GM12864 (cell line): ENCODE measurements around the gene NEK6.

ENCODE experiments used
- DNase-seq: peaks from one replicate; pipeline ENCODE4 v3.0.0-alpha.2; 2011; ENCODE audit warnings: low read depth
- H3K4me3 ChIP-seq: 2 replicates; pipeline ENCODE4 v1.5.1; 2011; ENCODE audit warnings: mild to moderate bottlenecking, low read depth, low read length, control low read depth
- TF ChIP-seq, protein P1 (sequence below): IDR thresholded peaks from 2 replicates; pipeline ENCODE4 v1.5.1; 2011; ENCODE audit warnings: low read depth, mild to moderate bottlenecking, moderate library complexity, low read length, control low read depth, inconsistent platforms; ENCODE audit errors: missing control alignments

The NEK6 gene

DNA sequence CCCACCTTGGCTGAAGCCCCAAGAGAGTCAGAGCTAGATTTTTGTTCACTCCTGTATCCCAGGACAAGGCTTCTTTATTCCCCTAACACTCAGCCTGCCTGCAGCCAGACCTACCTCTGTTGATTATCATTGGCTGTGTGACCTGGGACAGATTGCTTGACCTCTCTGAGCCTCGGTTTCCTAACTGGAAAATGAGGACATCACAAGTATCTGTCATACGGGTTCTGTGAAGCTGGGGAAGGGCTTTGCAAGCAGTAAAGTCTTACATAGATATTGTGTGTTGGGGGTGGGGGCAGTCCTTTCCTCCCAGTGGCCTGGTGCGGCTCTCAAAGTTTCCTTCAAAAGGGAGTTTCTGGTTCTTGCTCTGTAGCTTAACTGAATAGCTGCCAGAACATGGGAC is 2.5 kb upstream of the NEK6 start:
- H3K4me3 ChIP-seq, result no peak overlapping the region
- TF ChIP-seq, protein P1, sequence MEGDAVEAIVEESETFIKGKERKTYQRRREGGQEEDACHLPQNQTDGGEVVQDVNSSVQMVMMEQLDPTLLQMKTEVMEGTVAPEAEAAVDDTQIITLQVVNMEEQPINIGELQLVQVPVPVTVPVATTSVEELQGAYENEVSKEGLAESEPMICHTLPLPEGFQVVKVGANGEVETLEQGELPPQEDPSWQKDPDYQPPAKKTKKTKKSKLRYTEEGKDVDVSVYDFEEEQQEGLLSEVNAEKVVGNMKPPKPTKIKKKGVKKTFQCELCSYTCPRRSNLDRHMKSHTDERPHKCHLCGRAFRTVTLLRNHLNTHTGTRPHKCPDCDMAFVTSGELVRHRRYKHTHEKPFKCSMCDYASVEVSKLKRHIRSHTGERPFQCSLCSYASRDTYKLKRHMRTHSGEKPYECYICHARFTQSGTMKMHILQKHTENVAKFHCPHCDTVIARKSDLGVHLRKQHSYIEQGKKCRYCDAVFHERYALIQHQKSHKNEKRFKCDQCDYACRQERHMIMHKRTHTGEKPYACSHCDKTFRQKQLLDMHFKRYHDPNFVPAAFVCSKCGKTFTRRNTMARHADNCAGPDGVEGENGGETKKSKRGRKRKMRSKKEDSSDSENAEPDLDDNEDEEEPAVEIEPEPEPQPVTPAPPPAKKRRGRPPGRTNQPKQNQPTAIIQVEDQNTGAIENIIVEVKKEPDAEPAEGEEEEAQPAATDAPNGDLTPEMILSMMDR, result no peak
- no peak for DNase-seq

GRCh38 chr9:124256517-124257069 is 1.2 kb upstream of the NEK6 start:
- TF ChIP-seq, protein P1, result no peak
- no peak for DNase-seq
- peak overlapping the region; percentile 97 for H3K4me3 ChIP-seq

DNA sequence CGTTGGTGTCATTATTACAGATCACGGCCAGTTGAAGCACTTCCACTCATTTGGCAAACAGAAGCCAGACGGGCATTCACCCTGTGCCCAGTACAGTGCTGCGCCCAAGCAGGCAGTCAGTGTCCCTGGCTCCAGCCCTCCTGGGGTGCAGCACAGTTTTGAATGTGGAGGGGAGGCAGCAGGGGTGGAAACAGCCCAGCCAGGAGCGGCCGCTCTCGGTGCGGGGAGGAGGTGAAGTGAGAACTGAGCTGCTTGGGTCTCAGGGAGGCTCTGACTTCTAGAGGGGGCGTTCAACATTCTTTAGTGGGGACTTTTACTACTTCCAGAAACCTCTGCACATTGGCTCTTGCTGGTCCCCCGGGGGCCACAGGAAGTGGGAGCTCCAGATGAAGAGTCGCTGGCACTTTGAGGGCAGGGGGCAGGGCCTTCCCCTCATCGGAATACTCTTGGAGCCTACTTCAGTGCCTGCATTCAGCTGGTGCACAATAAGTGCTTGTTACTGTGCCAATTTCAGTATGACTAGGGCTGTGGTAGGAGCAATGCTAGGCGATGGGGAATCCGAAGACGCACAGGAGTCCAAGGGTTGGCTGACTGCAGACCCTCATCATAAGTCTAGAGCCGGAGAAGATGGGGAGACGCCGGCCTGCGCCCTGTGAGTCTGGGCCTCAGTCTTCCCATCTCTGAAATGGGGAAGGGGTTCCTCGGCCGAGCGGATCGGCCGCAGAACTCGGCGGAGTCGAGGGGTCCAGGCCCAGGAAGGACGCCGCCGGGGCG is 492 bp upstream of the NEK6 start:
- H3K4me3 ChIP-seq, result peak overlapping the region; percentile 97
- TF ChIP-seq, protein P1, result no peak
- no peak for DNase-seq

GRCh38 chr9:124258607-124259157 is 933 bp downstream of the NEK6 start:
- no peak for DNase-seq
- H3K4me3 ChIP-seq, result peak overlapping the region; percentile 97
- TF ChIP-seq, protein P1, result no peak

DNA sequence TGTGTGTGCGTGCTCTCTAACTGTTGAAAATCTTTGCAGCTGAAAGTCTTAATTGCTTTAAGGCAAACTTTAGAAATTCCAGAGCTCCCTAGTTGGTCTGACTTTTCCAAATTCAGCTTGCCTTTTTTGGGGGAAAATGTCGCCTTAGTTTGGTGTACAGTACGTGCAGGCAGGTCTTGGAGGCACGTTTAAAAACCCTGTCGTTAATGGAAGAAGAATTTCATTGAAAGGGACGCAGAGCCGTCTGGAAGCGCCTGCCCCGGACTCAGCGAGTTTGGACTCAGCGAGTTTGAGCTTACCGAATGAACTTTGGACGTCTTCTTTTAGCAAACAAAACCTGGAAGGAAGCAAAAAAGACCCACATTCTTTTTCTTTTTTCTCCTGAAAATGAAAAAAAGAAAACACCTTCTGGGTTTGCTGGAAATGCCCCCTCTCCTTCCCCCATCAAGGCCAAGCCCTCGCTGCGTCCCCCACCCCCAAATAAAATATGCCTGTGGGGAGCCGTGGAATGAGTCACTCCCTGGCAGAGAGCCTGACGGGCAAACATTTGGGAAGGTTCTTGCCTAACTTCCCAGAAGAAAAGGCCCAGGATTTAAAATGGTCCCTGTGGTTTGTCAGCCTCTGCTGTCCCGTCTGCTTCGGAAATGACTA is 1.5 kb downstream of the NEK6 start:
- TF ChIP-seq, protein P1, result no peak
- DNase-seq, result no peak
- peak overlapping the region; percentile 97 for H3K4me3 ChIP-seq

DNA sequence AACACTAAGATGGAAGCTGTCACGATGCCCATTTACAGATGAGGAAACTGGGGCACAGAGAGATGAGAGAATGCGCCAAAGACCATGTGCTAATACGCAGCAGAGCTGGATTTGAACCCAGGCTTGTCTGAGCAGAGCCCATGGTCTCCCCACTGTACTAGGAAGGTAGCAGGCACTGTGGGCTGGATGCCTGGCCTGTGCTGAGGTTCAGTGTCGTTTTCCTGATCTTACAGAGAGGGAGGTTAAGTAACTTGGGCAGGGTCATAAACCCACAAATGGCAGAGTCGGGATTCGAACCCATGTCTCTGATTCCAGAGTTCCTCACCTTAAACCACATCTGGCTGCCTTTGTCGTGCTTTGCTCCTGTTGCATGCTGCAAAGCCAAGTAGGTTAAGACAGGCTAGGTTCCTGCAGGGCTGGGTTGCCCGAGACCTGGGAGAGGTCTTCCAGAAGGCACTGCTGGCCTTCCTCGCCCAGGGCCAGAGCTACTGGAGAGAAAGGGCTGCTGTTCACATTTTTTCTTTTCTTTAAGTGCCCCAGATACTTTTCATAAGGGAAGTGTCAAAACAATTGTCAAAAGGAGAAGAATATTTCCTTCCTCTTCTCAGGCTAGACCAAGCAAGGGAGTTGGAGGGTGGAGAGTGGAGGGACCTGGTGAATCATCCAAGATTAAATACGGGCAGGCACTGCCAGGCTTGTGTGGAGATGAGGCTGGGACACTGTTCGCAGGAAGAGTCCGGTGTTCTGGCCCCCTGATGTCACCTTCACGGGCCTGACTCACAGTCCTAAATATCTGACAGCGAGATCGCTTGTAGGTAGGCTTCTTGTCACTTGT is 3.2 kb downstream of the NEK6 start:
- no peak for DNase-seq
- H3K4me3 ChIP-seq, result peak overlapping the region; percentile 97
- TF ChIP-seq, protein P1, result no peak
